ENCODE data around the gene AGPAT1. TPM values are rescaled to one million over a fixed set of nuclear protein-coding genes. Genes with fewer than 3 reads are reported as not detected.
A peak's percentile ranks its signal among the peaks of the same experiment; 100 is the strongest.

Gene AGPAT1
- total and polyA plus RNA-seq, 2 of the 13 experiments (the other 11 are each of a cell fraction or from before 2014, with no cell fraction given), result 51.3 to 139 TPM

- TF ChIP-seq ZNF280B (CRISPR knock-in tag; IDR thresholded peaks at IDR 0.05; ENCODE audit: borderline replicate concordance) (peak; percentile 15; the same call in 1 of the 2 replicates), ZNF124 (CRISPR knock-in tag; IDR thresholded peaks at IDR 0.05) (peak; percentile 22; the same call in 1 of the 2 replicates), ATM (IDR thresholded peaks at IDR 0.05; ENCODE audit: borderline replicate concordance) (no peak), HNF4G (IDR thresholded peaks at IDR 0.05; ENCODE audit: borderline replicate concordance, low read depth, low read length) (peak; percentile 57; the same call in 1 of the 2 replicates), HNF4G (CRISPR knock-in tag; IDR thresholded peaks at IDR 0.05; ENCODE audit: borderline replicate concordance, low read depth) (peak; percentile 26; the same call in 1 of the 2 replicates), ZNF615 (CRISPR knock-in tag; IDR thresholded peaks at IDR 0.05; ENCODE audit: borderline replicate concordance) (no peak; the same call in 1 of the 2 replicates), ZNF572 (CRISPR knock-in tag; IDR thresholded peaks at IDR 0.05) (peak; percentile 76), ZNF350 (CRISPR knock-in tag; IDR thresholded peaks at IDR 0.05; ENCODE audit: borderline replicate concordance, low read depth) (peak; percentile 96), RBM39 (IDR thresholded peaks at IDR 0.05; ENCODE audit: low read depth, low read length, poor library complexity, severe bottlenecking) (peak; percentile 72), ZFP37 (CRISPR knock-in tag; IDR thresholded peaks at IDR 0.05; ENCODE audit: borderline replicate concordance) (peak; percentile 97), ZBTB39 (CRISPR knock-in tag; IDR thresholded peaks at IDR 0.05) (no peak; the same call in 1 of the 2 replicates), HMGXB4 (CRISPR knock-in tag; IDR thresholded peaks at IDR 0.05; ENCODE audit: borderline replicate concordance in 1 of 2, low read depth in 1 of 2) (peak; percentile 58 to 97), ZBTB42 (CRISPR knock-in tag; IDR thresholded peaks at IDR 0.05) (peak; percentile 78), ZNF687 (CRISPR knock-in tag; IDR thresholded peaks at IDR 0.05) (peak; percentile 90), ZBTB34 (CRISPR knock-in tag; IDR thresholded peaks at IDR 0.05) (0 out of 2 replicates have a peak, but pooled peaks have one; percentile 50)
Observed at GRCh38 chr6:32153564-32154513, 22.0 kb downstream of the AGPAT1 start, which contains the start of gene PPT2 (continued).
